Thyroid gland (tissue), 4 donors: Measurements from ENCODE around the gene GLI1.

Experiments used
- POLR2A ChIP-seq, 2 donors: fragments of 450-650 bp; IDR thresholded peaks; one replicate each; pipeline ENCODE4 v1.6.1; 2017; ENCODE audit warnings: antibody characterized with exemption in 2 of 2, mild to moderate bottlenecking in 2 of 2, moderate library complexity in 1 of 2
- TF ChIP-seq, protein P1 (sequence below), 6 experiments: fragments of 200-600 bp in 3 of 6; fragments of 450-650 bp in 3 of 6; sonication (generic) in 3 of 6; IDR thresholded peaks; one replicate each; pipeline ENCODE4 v1.5.1; 2016 to 2019; ENCODE audit warnings: antibody characterized with exemption in 6 of 6, mild to moderate bottlenecking in 2 of 6, inconsistent platforms in 1 of 6, moderate library complexity in 1 of 6

GRCh38 chr12:57479043-57479375, 19.4 kb downstream of the GLI1 start:
- TF ChIP-seq, protein P1, sequence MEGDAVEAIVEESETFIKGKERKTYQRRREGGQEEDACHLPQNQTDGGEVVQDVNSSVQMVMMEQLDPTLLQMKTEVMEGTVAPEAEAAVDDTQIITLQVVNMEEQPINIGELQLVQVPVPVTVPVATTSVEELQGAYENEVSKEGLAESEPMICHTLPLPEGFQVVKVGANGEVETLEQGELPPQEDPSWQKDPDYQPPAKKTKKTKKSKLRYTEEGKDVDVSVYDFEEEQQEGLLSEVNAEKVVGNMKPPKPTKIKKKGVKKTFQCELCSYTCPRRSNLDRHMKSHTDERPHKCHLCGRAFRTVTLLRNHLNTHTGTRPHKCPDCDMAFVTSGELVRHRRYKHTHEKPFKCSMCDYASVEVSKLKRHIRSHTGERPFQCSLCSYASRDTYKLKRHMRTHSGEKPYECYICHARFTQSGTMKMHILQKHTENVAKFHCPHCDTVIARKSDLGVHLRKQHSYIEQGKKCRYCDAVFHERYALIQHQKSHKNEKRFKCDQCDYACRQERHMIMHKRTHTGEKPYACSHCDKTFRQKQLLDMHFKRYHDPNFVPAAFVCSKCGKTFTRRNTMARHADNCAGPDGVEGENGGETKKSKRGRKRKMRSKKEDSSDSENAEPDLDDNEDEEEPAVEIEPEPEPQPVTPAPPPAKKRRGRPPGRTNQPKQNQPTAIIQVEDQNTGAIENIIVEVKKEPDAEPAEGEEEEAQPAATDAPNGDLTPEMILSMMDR (IDR thresholded peaks at IDR 0.05), result no peak
- no peak for TF ChIP-seq POLR2A (IDR thresholded peaks at IDR 0.05)
